HepG2 (cell line): ENCODE data around the gene RBM26.

Experiments used
- CBX1 ChIP-seq: IDR thresholded peaks from one replicate; pipeline ENCODE4 v1.6.1; 2016; ENCODE audit warnings: antibody characterized with exemption, low read depth
- CTCF ChIP-seq: sonication (generic); formaldehyde crosslinking; IDR thresholded peaks from 2 replicates; pipeline ENCODE4 v1.5.0; 2020; ENCODE audit warnings: mild to moderate bottlenecking, missing genetic modification reagents, moderate library complexity
- GTF2F1 ChIP-seq: fragments of 150-350 bp; IDR thresholded peaks from 2 replicates; pipeline ENCODE4 v1.6.1; 2014; ENCODE audit warnings: low read length
- MATR3 ChIP-seq: sonication (generic); formaldehyde crosslinking; IDR thresholded peaks from 2 replicates; pipeline ENCODE4 v1.4.0; 2020; ENCODE audit warnings: missing genetic modification reagents
- MTF2 ChIP-seq: sonication (generic); formaldehyde crosslinking; IDR thresholded peaks from 2 replicates; pipeline ENCODE4 v1.5.0; 2020; ENCODE audit warnings: missing genetic modification reagents, borderline replicate concordance
- NFE2 ChIP-seq: sonication (generic); formaldehyde crosslinking; IDR thresholded peaks from 2 replicates; pipeline ENCODE4 v1.4.0; 2020; ENCODE audit warnings: missing genetic modification reagents

GRCh38 chr13:79439275-79439674 lies 33.2 kb upstream of the RBM26 start:
- TF ChIP-seq NFE2 (CRISPR knock-in tag) (no peak), GTF2F1 (no peak), CTCF (CRISPR knock-in tag) (no peak), MATR3 (CRISPR knock-in tag) (no peak), MTF2 (no peak), CBX1 (no peak)
